GM12878 (cell line): Measurements from ENCODE around the gene FAM193B. TPM values are rescaled to one million over a fixed set of nuclear protein-coding genes. Genes with fewer than 3 reads are reported as not detected.

Source experiments
- ATAC-seq: fragments of 200-7000 bp; cut with Tn5 transposase; 3 replicates; pipeline ENCODE4 v1.9.1; 2020; ENCODE audit warnings: mild to moderate bottlenecking, moderate library complexity
- BruUV-seq: library from RNA; stranded (reverse); fragments of 400-500 nt; replicated peaks from 2 replicates; lab custom pipeline; 2021; lab: Mats Ljungman, UMichigan
- CTCF ChIA-PET: fragments of 300-600 bp; sonication (Branson Sonifier 250); formaldehyde crosslinking; extraction: SDS; loops from one replicate; lab custom pipeline; 2021; ENCODE audit warnings: inconsistent platforms; lab: Yijun Ruan, JAX
- POLR2A ChIA-PET: fragments of 350-600 bp; formaldehyde crosslinking; extraction: SDS; loops from one replicate; lab custom pipeline; 2021; ENCODE audit warnings: inconsistent platforms; lab: Charles Lee
- RAD21 ChIA-PET: fragments of 300-600 bp; sonication (Branson Sonifier 250); formaldehyde crosslinking; loops from one replicate; lab custom pipeline; 2023; ENCODE audit warnings: antibody characterized with exemption; ENCODE audit not compliant: unreplicated experiment; lab: Charles Lee
- SMC1A ChIA-PET: fragments of 300-600 bp; sonication (Branson Sonifier 250); formaldehyde crosslinking; loops from one replicate; lab custom pipeline; 2023; ENCODE audit not compliant: unreplicated experiment, uncharacterized antibody; lab: Charles Lee
- DNase-seq: peaks from one replicate; pipeline ENCODE4 v3.0.0-alpha.2; 2011; ENCODE audit warnings: low read depth, low spot score
- FAIRE-seq: peaks from 3 replicates; lab custom pipeline; 2011; peaks lifted over from hg19 to GRCh38; lab: Jason Lieb, UNC
- H2AFZ ChIP-seq: 2 replicates; pipeline ENCODE4 v1.6.0; 2011; ENCODE audit warnings: low read depth, low read length, control low read depth; ENCODE audit not compliant: control insufficient read depth
- H3K27ac ChIP-seq: 2 replicates; pipeline ENCODE4 v1.5.1; 2011; ENCODE audit warnings: control low read depth; ENCODE audit not compliant: control insufficient read depth, insufficient read depth
- H3K27me3 ChIP-seq, 2 experiments: replicated peaks in 1 of 2; 2 replicates each; pipeline versions ENCODE4 v1.6.0 to v1.6.1; 2011; ENCODE audit warnings: low read length in 1 of 2; ENCODE audit not compliant: control insufficient read depth in 2 of 2, insufficient read depth in 2 of 2
- H3K36me3 ChIP-seq, 2 experiments: 2 replicates each; pipeline ENCODE4 v1.5.1; 2011; ENCODE audit warnings: low read length in 1 of 2; ENCODE audit not compliant: control insufficient read depth in 2 of 2, insufficient read depth in 2 of 2
- H3K4me1 ChIP-seq: 2 replicates; pipeline ENCODE4 v1.6.1; 2011; ENCODE audit warnings: mild to moderate bottlenecking, low read length, moderate library complexity, mixed read lengths; ENCODE audit not compliant: control insufficient read depth, insufficient read depth
- H3K4me2 ChIP-seq: 2 replicates; pipeline ENCODE4 v1.6.0; 2011; ENCODE audit warnings: control low read depth; ENCODE audit not compliant: control insufficient read depth, insufficient read depth
- H3K4me3 ChIP-seq: fragments of 200-600 bp; sonication (generic); 2 replicates; pipeline ENCODE4 v1.5.1; 2016
- H3K79me2 ChIP-seq: 2 replicates; pipeline ENCODE4 v1.6.0; 2011; ENCODE audit warnings: low read length; ENCODE audit not compliant: control insufficient read depth, insufficient read depth
- H3K9ac ChIP-seq: 2 replicates; pipeline ENCODE4 v1.8.0; 2011; ENCODE audit warnings: low read length, control low read depth, mixed read lengths; ENCODE audit not compliant: control insufficient read depth, insufficient read depth
- H3K9me3 ChIP-seq: replicated peaks from 3 replicates; pipeline ENCODE4 v1.5.1; 2011; ENCODE audit warnings: mild to moderate bottlenecking, low read length; ENCODE audit not compliant: control insufficient read depth, insufficient read depth
- H4K20me1 ChIP-seq: 2 replicates; pipeline ENCODE4 v1.6.0; 2011; ENCODE audit not compliant: control insufficient read depth, insufficient read depth
- E2F4 ChIP-seq: IDR thresholded peaks from 2 replicates; pipeline ENCODE4 v1.6.1; 2012; ENCODE audit warnings: low read depth, low read length, improper control_type of control experiment
- KDM1A ChIP-seq: fragments of 200-600 bp; sonication (generic); IDR thresholded peaks from 2 replicates; pipeline ENCODE4 v1.6.1; 2016; ENCODE audit warnings: borderline replicate concordance
- LARP7 ChIP-seq: fragments of 450-650 bp; IDR thresholded peaks from 2 replicates; pipeline ENCODE4 v1.6.1; 2017; ENCODE audit warnings: mild to moderate bottlenecking
- RB1 ChIP-seq: fragments of 450-650 bp; formaldehyde crosslinking; IDR thresholded peaks from 2 replicates; pipeline ENCODE4 v1.6.1; 2017; ENCODE audit warnings: mild to moderate bottlenecking, borderline replicate concordance
- SMAD5 ChIP-seq: IDR thresholded peaks from 2 replicates; pipeline ENCODE4 v1.6.1; 2016; ENCODE audit warnings: antibody characterized with exemption, low read depth
- SPI1 ChIP-seq: IDR thresholded peaks from 2 replicates; pipeline ENCODE4 v1.6.1; 2011; ENCODE audit warnings: low read depth, mild to moderate bottlenecking, low read length, moderate library complexity, borderline replicate concordance; ENCODE audit not compliant: insufficient read depth
- TARDBP ChIP-seq: IDR thresholded peaks from 2 replicates; pipeline ENCODE4 v1.6.1; 2016; ENCODE audit warnings: borderline replicate concordance
- WGBS: methylation state at CpG from one replicate; pipeline ENCODE4 v1.1.6; 2016; ENCODE audit warnings: low lambda C conversion rate; ENCODE audit not compliant: insufficient replicate concordance, insufficient coverage; ENCODE audit errors: missing lambda C conversion rate; 5-methylcytosine and 5-hydroxymethylcytosine counted together
- in situ Hi-C: fragments of 300-500 bp; cut with MboI; formaldehyde crosslinking; loops from 9 replicates; pipeline ENCODE4 v1.14.3; 2018; ENCODE audit warnings: mixed read lengths
- intact Hi-C: fragments of 100-400 bp; cut with micrococcal nuclease; formaldehyde crosslinking; loops from one replicate; pipeline ENCODE4 v1.14.2; 2022; ENCODE audit not compliant: unreplicated experiment
- polyA plus RNA-seq, 11 experiments: library from polyadenylated mRNA; depleted of rRNA in 4 of 11; unstranded in 6 of 11; stranded (reverse) in 5 of 11; fragments of >200 nt; fragmentation: Nextera tagmentation in 4 of 11; fragmentation: Illumina TruSeq in 1 of 11; extraction: Ambion mirVana in 4 of 11; extraction: Trizol in 1 of 11; gene quantifications; 1 replicate in 1 of 11; 2 replicates in 10 of 11; pipeline versions ENCODE4 v1.2.1 to v1.2.3, GENCODE V29; 2011 to 2016; ENCODE audit warnings: inconsistent platforms in 2 of 11, missing spikeins in 2 of 11, low read depth in 1 of 11
- total RNA-seq, 4 experiments: library from RNA; depleted of rRNA in 3 of 4; stranded (reverse); fragments of >200 nt in 3 of 4; fragmentation: Illumina TruSeq in 1 of 4; extraction: Trizol in 1 of 4; gene quantifications; 2 replicates each; pipeline versions ENCODE4 v1.2.1 to v1.2.3, GENCODE V29; 2013 to 2021

Gene FAM193B
- total and polyA plus RNA-seq, 10 of the 15 experiments (the other 5 are each of a cell fraction or from before 2014, with no cell fraction given): 3.3 to 47.0 (median 25.1) TPM

DNA sequence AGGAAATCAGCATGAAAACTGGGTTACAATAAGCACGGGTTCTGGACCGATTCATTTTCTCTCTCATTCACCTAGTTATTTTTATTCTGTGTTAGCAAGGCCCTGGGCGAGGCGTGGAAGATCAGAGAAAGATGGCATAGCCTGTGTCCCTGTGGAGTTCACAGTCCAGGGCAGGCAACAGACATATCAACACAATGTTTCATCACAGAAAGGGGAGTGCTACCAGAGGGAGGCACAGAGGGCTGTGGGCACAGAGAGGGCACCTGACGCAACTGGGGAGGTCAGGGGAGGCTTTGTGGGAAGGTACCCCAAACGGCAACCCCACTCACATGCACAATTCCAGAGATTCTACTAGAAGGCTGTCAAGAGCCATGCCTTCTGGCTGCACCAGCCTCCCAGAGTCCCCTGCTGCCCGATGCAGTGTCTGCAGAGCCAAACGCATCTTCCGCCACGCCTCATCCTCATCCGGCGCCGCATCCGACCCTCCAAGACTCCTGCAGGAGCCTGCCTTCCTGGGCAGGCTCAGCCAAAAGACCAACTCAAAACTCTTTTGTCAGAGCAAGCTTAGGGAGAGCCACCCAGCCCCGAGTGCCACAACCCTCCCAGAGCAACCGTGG lies 1.4 kb downstream of the FAM193B start (continued):
- TF ChIP-seq LARP7 (no peak), RB1 (no peak), TARDBP (no peak), SMAD5 (no peak), E2F4 (no peak)

DNA sequence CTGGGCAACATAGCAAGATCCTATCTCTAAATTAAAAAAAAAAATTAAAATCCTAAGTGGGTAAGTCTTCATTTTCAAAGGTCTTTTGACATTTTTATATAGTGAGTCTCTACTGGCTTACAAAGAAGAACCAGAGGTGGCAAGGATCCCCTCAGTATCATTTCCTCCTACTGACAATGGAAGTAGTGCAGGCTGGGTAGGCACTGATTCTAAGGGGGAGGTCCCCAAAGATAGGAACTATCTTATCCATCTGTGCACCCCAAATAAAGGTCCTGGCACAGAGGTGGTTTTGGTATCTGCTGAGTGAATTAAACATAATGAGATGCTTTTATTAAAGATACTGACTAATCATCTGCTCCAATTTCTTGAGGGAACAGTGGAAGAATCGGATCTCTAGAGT lies 4.2 kb downstream of the FAM193B start:
- peaks cover 0 to 9% of the 10 kb centered on the region in 2 experiments; a peak in 1 of 4 replicates for H3K36me3 ChIP-seq
- ChIA-PET CTCF (no interaction called here), POLR2A (interaction anchor here (0.6 to 0.7 kb wide), 3 partner anchors 16 to 647 kb away, joined by 3 to 4 read pairs (median 3); no protein-coding TSS in a partner anchor), RAD21 (no interaction called here), SMC1A (no interaction called here)
- intact Hi-C loops (loop anchor here (5.0 kb wide), 1 partner anchor 33 kb away; the partner anchor contains the start of gene DDX41), in situ Hi-C loops (no loop called here)
- no peaks in the 10 kb centered on the region; the same call in 1 of the 2 replicates for H4K20me1 ChIP-seq
- peaks cover 8% of the 10 kb centered on the region for H3K4me1 ChIP-seq
- TF ChIP-seq KDM1A: no peak
- TF ChIP-seq SPI1: peak; percentile 10; the same call in 1 of the 2 replicates
- no peak overlapping the region for H3K4me3 ChIP-seq
- no peak overlapping the region for H3K27ac ChIP-seq
- no peaks in the 10 kb centered on the region for H3K9me3 ChIP-seq
- 94% methylated on average over 1 of the region's 1 CpG for WGBS
- no peak for ATAC-seq
- H2AFZ ChIP-seq: no peak overlapping the region
- H3K9ac ChIP-seq: no peak overlapping the region
- FAIRE-seq: no peak
- BruUV-seq: no TSS peak
- no peak for DNase-seq
- peaks cover 24% of the 10 kb centered on the region for H3K79me2 ChIP-seq
- no peak overlapping the region for H3K4me2 ChIP-seq
- H3K27me3 ChIP-seq: no peaks in the 10 kb centered on the region
